ENCODE measurements around the gene ARMH3. TPM values are rescaled to one million over a fixed set of nuclear protein-coding genes. Genes with fewer than 3 reads are reported as not detected.

ARMH3 gene
- total RNA-seq, 4 donors from 2014 or later = 11.9 to 18.4 (median 17.9) TPM

DNA sequence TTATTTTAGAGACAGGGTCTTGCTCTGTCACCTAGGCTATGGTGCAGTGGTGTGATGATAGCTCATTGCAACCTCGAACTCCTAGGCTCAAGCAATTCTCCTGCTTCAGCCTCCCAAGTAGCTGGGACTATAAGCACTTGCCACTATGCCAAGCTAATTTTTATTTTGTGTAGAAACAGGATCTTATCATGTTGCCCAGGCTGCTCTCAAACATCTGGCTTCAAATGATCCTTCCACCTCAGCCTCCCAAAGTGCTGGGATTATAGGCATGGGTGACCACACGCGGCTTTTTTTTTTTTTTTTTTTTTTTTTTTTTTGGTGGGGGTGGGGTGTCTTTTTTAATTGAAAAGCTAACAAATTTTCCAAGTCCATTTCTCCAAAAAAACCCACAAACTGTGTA lies 27.6 kb upstream of the ARMH3 start:
- TF ChIP-seq, protein P1, sequence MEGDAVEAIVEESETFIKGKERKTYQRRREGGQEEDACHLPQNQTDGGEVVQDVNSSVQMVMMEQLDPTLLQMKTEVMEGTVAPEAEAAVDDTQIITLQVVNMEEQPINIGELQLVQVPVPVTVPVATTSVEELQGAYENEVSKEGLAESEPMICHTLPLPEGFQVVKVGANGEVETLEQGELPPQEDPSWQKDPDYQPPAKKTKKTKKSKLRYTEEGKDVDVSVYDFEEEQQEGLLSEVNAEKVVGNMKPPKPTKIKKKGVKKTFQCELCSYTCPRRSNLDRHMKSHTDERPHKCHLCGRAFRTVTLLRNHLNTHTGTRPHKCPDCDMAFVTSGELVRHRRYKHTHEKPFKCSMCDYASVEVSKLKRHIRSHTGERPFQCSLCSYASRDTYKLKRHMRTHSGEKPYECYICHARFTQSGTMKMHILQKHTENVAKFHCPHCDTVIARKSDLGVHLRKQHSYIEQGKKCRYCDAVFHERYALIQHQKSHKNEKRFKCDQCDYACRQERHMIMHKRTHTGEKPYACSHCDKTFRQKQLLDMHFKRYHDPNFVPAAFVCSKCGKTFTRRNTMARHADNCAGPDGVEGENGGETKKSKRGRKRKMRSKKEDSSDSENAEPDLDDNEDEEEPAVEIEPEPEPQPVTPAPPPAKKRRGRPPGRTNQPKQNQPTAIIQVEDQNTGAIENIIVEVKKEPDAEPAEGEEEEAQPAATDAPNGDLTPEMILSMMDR (IDR thresholded peaks at IDR 0.05; ENCODE audit: low read depth) = no peak

DNA sequence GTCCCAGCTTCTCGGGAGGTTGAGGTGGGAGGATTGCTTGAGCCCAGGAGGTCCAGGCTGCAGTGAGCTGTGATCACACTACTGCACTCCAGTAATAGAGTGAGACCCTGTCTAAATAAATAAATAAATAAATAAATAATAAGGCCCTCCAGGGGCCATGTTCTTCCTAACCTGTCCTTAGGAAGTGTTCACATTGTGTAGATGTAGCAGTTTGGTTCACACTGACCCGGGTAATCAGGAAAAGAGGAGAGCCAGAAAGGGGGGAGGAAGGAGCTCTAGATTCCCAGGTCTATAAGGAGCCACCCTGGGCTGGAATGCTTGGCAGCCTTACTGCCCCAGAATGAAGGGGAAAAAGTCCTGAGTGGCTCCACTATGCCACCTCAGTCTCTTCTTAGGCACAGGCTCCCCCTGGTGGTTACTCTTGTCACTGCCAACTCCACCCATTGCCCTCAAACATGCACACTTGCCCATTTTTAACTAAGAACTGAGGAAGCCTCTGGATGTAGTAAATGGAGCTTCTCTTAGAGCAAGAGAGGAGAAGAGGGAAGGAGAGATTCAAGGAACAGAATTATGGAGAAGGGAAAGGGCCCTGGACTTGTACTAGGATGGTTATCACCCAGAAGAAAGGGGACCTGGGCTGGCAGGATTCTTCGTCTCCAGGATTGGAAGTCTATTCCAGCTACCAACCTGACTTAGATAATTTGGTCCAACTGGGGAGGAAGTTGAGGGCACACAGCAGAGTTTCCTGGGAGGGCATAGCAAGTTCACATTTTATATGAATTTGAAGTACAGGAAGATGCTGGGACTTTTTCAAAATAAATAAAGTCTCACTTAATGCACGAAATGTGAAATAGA lies 16.9 kb upstream of the ARMH3 start:
- TF ChIP-seq, protein P1 (IDR thresholded peaks at IDR 0.05; ENCODE audit: low read depth) = no peak

DNA sequence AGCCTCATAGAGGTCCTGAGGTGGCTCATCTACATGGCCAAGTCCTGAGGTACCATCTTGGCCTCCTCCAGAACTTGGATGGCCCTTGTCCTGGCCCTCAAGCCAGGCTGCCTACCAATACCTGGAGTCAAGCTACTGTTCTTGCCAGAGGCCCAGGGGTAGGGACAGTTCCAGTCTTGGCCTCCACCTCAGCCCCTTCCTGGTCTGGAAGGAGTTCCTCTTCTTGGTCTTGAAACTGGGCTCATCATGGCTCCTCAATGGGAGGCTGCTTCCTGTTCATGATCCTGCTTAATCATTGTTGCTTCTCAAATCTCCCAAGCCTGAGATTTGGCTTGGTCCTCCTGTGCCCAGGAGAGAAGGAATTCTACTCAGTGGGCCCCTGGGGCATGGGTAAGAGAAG lies 13.1 kb upstream of the ARMH3 start:
- TF ChIP-seq, protein P1 (IDR thresholded peaks at IDR 0.05; ENCODE audit: low read depth) = no peak

DNA sequence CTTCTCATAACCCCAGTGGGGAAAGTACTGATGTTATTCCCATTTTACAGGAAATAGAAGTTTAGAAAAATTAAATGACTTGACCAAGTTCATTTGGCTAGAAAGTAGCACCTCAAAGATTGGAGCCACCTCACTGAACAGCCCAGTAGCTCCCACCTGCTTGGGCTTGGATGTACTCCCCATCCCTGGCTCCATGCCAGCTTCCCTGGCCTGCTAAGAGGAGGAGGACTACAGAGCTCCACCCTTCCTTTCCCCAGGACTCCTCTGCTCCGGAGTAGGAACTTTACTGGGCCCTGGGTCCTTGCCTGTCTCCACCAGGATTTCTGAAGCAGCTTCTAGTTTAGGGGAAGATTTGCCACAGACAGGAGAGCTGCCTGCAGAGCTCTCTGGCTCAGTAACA lies 12.2 kb upstream of the ARMH3 start:
- TF ChIP-seq, protein P1 (IDR thresholded peaks at IDR 0.05; ENCODE audit: low read depth) = no peak

DNA sequence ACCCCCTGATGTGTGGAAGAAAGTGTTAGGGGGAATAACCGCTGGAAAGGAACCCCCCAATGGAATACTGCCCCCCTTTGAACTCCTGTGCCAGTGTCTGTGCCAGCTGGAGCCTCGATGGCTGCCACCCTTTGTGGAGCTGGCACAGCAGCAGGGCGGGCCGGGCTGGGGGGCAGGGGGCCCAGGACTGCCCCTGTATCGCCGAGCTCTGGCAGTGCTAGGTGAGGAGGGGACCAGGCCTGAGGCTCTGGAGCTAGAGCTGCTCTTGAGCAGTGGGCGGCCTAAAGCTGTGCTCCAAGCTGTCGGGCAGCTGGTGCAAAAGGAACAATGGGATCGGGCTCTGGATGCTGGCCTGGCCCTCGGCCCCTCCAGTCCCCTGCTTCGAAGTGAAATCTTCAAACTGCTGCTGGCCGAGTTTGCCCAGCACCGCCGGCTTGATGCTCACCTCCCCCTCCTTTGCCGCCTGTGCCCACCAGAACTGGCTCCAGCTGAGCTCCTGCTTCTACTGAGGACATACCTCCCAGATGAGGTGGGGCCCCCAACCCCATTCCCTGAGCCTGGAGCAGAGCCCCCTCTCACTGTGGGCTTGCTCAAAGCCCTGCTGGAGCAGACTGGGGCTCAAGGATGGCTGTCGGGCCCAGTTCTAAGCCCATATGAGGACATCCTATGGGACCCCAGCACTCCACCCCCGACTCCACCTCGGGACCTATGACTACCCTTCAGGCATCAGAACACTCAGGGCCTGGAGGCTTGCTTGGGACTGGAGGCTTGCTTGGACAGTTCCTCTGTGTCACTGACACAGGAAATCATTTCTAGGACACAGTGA lies 11.3 kb upstream of the ARMH3 start:
- TF ChIP-seq, protein P1 (IDR thresholded peaks at IDR 0.05; ENCODE audit: low read depth) = no peak

DNA sequence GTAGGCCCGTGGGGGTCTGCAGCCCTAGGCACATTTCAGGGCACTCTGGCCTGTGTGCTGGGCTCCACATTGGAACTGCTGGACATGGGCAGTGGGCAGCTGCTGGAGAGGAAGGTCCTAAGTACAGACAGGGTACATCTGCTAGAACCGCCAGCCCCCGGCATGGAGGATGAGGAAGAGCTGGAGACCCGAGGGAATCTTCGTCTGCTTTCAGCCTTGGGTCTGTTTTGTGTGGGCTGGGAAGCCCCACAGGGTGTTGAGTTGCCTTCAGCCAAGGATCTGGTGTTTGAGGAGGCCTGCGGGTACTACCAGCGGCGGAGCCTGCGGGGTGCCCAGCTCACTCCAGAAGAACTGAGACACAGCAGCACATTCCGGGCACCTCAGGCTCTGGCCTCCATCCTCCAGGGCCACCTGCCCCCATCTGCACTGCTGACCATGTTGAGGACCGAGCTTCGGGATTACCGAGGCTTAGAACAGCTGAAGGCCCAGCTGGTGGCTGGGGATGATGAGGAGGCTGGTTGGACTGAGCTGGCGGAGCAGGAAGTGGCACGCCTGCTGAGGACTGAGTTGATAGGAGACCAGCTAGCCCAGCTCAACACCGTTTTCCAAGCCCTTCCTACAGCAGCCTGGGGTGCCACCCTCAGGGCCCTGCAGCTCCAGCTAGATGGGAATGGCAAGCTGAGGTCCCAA lies 10.6 kb upstream of the ARMH3 start:
- TF ChIP-seq, protein P1 (IDR thresholded peaks at IDR 0.05; ENCODE audit: low read depth) = no peak
